Measurements from ENCODE around the gene KIAA0513.

KIAA0513 gene, protein sequence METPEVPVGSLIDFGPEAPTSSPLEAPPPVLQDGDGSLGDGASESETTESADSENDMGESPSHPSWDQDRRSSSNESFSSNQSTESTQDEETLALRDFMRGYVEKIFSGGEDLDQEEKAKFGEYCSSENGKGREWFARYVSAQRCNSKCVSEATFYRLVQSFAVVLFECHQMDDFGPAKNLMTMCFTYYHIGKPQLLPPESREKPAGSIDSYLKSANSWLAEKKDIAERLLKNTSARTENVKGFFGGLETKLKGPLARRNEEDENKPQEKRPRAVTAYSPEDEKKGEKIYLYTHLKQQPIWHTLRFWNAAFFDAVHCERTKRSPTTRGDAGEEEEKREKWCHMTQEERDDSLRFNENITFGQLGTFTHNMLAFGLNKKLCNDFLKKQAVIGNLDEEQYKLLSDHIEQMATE

DNA sequence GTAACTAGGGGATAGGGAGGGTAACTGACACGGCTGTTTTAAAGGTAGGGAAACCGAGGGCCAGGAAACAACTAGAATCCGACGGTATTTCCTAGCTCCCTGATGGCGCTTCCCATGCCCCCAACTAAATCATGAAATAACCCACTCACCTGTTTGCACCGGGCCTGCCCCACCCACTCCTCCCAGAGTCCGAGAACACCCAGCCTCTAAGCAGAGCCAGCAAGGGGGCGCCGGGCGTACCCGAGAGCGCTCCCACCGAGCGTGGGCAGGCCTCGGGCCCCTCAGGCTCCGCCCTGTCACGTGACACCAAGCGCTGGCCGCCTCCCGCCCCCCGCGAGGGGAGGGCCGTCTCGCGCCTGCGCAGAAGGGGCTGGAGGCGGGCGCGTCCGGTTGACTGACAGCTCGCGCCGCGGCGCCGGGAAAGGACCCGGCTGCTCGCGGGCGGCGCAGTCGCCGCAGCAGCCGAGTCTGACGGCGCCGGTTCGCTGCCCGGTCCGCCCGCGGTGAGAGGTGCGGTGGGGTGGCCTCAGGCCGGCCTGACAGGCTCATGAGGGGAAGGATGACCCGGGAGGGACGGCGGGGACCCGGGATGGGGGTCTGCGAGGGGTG is at the start of gene KIAA0513:
Gene KIAA0513, plus strand, starts transcription at position 447 of the 609 bp plus-strand sequence. CDS start 39,277 bp downstream, outside the sequence.
- H3K36me3 ChIP-seq: peaks cover 15% of the 10 kb centered on the region
- peaks cover 69 to 75% of the 10 kb centered on the region in 2 experiments for H3K4me1 ChIP-seq (ENCODE audit: control insufficient read depth in 1 of 2, insufficient read depth in 1 of 2, low read depth in 1 of 2, low read length in 1 of 2)
- TF ChIP-seq, protein P1, sequence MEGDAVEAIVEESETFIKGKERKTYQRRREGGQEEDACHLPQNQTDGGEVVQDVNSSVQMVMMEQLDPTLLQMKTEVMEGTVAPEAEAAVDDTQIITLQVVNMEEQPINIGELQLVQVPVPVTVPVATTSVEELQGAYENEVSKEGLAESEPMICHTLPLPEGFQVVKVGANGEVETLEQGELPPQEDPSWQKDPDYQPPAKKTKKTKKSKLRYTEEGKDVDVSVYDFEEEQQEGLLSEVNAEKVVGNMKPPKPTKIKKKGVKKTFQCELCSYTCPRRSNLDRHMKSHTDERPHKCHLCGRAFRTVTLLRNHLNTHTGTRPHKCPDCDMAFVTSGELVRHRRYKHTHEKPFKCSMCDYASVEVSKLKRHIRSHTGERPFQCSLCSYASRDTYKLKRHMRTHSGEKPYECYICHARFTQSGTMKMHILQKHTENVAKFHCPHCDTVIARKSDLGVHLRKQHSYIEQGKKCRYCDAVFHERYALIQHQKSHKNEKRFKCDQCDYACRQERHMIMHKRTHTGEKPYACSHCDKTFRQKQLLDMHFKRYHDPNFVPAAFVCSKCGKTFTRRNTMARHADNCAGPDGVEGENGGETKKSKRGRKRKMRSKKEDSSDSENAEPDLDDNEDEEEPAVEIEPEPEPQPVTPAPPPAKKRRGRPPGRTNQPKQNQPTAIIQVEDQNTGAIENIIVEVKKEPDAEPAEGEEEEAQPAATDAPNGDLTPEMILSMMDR (IDR thresholded peaks at IDR 0.05): peak; percentile 30
- H3K4me3 ChIP-seq (ENCODE audit: low read depth in 1 of 2, low read length in 1 of 2): peak within 1 kb of the TSS; percentile 94 to 99
- H3K27ac ChIP-seq: peak within 1 kb of the TSS; percentile 99
- no peaks in the 10 kb centered on the region for H3K9me3 ChIP-seq
- no peaks in the 10 kb centered on the region for H3K27me3 ChIP-seq

DNA sequence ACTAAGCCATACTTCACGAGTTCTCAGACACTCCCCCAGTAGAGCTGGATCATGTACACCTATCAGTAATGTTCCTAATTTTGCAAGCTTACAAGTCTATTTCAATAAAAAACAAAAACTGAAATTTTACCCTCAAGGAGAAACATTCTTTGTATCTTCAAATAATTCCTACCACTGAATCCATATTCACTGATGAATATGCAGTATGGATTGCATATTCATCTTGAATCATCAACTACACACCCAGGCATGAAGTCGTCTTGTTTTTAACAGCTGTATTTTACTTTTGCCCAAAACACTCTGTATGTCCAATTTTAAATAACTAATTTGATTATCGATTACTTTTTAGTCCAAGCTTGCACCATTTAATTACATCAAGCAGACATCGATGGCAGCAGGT is 48.1 kb upstream of the KIAA0513 start:
- Histone ChIP-seq H3K4me3 (ENCODE audit: low read depth in 1 of 2, low read length in 1 of 2) (no peak overlapping the region), H3K9me3 (no peaks in the 10 kb centered on the region), H3K27ac (no peak overlapping the region), H3K4me1 (ENCODE audit: control insufficient read depth in 1 of 2, insufficient read depth in 1 of 2, low read depth in 1 of 2, low read length in 1 of 2) (peaks cover 29 to 30% of the 10 kb centered on the region in 2 experiments), H3K27me3 (no peaks in the 10 kb centered on the region), H3K36me3 (peaks cover 72% of the 10 kb centered on the region)
- TF ChIP-seq, protein P1 (IDR thresholded peaks at IDR 0.05): no peak

DNA sequence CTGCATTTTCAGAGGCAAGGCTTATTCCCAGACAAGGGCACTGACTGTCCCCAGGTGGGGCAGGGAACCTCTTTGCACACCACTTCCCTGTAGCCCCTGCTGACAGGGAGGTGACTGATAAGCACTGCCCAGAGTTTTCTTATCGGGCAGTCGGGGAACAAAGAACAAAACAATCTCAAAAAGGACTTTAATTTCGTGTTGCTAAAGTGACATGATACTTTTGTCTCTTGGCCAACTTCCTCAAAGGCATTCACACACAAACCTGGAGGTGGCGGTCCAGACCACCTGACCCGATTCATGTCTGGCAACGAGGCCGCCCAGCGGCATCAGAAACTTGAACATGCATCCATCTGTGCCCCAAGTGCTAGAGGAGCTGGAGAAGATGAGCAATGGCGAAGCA is 45.2 kb upstream of the KIAA0513 start:
- peak overlapping the region; percentile 95 for H3K27ac ChIP-seq
- TF ChIP-seq, protein P1 (IDR thresholded peaks at IDR 0.05): peak; percentile 53
- peaks cover 59% of the 10 kb centered on the region for H3K36me3 ChIP-seq
- H3K4me1 ChIP-seq (ENCODE audit: control insufficient read depth in 1 of 2, insufficient read depth in 1 of 2, low read depth in 1 of 2, low read length in 1 of 2): peaks cover 34 to 38% of the 10 kb centered on the region in 2 experiments
- no peaks in the 10 kb centered on the region for H3K9me3 ChIP-seq
- H3K27me3 ChIP-seq: no peaks in the 10 kb centered on the region
- peak overlapping the region in 1 of 2 experiments; percentile 37 for H3K4me3 ChIP-seq (ENCODE audit: low read depth in 1 of 2, low read length in 1 of 2)

DNA sequence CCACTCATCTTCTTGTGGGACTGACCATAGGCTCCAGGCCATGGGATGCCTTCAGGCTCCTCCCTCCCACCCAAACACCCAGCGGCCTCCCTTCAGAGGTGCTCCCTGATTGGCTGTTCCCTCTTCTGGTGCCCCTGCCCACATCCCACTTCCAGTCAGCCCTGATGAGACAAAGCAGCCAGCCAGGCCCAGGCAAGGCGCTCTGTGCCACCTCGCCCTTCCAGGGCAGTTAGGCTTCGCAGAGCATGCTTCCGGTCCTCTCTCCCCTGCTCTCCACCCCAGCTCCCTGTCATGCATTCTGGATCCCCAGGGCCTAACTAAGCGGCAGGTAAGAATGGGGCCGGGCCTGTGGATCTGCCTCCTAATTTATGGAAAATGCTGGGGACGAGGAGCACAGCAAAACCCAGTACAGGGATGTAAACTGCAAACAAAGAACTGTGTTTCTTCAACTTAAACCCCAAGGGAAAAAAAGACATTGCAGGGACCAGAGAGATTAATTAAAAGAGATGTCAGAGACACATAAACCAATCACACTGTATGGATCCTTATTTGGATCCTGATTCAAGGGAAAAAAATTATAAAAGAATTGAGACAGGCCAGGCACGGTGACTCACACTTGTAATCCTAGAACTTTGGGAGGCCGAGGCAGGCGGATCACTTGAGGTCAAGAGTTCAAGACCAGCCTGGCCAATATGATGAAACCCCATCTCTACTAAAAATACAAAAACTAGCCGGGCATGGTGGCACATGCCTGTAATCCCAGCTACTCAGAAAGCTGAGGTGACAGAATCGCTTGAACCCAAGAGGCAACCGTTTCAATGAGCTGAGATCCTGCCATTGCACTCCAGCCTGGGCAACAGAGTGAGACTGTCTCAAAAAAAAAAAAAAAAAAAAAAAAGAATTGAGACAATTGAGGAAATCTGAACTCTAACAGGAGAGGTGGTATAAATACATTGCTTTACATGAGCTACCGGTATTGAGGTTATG is 42.2 kb upstream of the KIAA0513 start:
- H3K36me3 ChIP-seq: peaks cover 63% of the 10 kb centered on the region
- no peaks in the 10 kb centered on the region for H3K27me3 ChIP-seq
- H3K27ac ChIP-seq: peak overlapping the region; percentile 95
- no peak overlapping the region for H3K4me3 ChIP-seq (ENCODE audit: low read depth in 1 of 2, low read length in 1 of 2)
- H3K9me3 ChIP-seq: no peaks in the 10 kb centered on the region
- H3K4me1 ChIP-seq (ENCODE audit: control insufficient read depth in 1 of 2, insufficient read depth in 1 of 2, low read depth in 1 of 2, low read length in 1 of 2): peaks cover 34 to 38% of the 10 kb centered on the region in 2 experiments
- TF ChIP-seq, protein P1 (IDR thresholded peaks at IDR 0.05): no peak

DNA sequence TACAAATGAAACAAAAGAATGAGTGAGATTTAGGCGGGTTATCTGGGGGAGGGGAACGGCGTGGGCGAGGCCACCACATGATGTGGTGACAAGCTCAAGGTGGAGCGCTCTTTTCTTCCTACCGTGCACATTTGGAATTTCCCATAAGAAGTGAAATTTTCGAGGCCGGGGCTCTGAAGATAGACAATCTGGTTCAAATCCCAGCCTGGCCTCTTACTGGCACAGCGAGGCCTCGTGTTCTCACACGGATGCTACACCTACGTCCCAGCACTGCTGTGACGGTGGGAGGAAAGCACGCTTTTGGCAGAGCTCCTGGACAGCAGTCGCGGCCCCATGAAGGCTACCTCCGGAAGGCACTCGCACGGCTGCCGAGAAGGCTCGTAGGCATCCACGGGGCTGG is 41.5 kb upstream of the KIAA0513 start:
- Histone ChIP-seq H3K9me3 (no peaks in the 10 kb centered on the region), H3K27me3 (no peaks in the 10 kb centered on the region), H3K36me3 (peaks cover 61% of the 10 kb centered on the region), H3K4me1 (ENCODE audit: control insufficient read depth in 1 of 2, insufficient read depth in 1 of 2, low read depth in 1 of 2, low read length in 1 of 2) (peaks cover 34 to 38% of the 10 kb centered on the region in 2 experiments), H3K4me3 (ENCODE audit: low read depth in 1 of 2, low read length in 1 of 2) (no peak overlapping the region), H3K27ac (no peak overlapping the region)
- TF ChIP-seq, protein P1 (IDR thresholded peaks at IDR 0.05): no peak
